ENCODE data around the gene FSTL5.
"Not testable (repeated sequence)": the region's sequence is repeated elsewhere in the genome, so short reads cannot be mapped to it uniquely, and the experiment has no call there.

Gene FSTL5

DNA sequence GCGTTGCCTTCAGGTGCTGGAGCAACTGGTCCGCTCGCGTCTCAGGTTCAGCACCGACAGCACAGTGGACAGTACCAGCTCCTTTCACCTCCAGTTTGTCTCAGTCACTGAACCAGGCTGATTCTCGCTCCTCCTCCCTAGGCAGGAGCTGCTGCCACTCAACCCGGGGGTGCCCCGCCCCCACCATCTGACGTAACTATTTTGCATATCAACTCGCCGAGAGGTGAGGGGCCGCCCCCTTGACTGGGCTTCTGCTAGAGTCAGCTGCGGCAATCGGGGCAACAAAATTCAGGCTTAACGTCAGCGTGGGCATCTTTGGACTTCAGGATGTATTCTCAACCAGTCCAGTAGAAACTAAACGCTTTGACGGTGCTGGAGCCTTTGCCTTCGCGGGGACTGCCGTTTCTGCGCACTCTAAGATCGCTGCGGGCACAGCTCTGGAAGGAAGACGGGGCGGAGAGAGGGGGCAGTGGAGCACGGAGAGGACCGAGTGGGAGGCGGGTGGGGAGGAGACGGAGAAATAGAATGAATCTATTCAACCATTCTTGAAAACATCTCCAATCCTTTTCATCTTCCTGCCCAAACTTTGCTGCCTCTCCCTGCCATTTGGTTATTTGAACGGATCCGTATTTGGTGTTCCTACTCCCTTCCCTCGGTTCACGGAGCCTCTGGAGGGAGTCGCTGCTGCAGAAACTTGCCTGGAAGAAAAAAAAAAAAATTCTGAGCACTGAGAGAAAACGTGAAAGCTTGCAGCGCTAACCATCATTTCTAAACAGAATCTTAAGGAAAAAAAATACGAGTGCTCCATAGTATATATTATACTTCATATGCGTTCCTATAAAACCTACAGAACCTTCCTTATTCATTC, at the start of gene FSTL5:
FSTL5 (minus strand) TSS at position 109 of the 868 bp plus-strand sequence. CDS start 52,604 bp downstream, outside the sequence.
- DNase-seq (ENCODE audit: low spot score), result no peak

DNA sequence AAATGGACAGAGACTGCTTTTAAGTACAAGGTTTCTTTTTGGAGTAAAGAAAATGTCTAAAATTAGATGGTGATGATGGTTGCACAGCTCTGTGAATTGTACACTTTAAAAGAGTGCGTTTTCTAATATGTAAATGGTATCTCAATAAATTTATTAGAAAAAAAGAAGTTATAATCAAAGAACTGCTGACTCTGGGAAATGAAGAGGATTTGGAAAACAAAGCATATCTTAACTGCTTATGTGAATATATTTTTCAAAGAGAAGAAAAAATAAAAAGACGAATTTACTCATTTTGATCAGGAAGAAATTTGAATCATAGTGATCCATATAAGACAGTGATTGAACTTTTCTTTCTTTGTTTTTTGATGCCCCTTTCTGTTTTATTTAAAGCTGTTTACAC, 45.9 kb upstream of the FSTL5 start:
- no peak for DNase-seq (ENCODE audit: low spot score)

DNA sequence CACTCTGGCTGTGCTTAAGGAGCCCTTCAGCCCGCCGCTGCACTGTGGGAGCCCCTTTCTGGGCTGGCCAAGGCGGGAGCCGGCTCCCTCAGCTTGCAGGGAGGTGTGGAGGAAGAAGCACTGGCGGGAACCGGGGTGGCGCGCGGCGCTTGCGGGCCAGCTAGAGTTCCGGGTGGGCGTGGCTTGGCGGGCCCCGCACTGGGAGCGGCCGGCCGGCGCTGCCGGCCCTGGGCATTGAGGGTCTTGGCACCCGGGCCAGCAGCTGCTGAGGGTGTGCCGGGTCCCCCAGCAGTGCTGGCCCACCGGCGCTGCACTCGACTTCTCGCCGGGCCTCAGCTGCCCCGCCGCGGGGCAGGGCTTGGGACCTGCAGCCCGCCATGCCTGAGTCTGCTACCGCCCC, 39.7 kb upstream of the FSTL5 start:
- DNase-seq (ENCODE audit: low spot score), result not testable (repeated sequence)

DNA sequence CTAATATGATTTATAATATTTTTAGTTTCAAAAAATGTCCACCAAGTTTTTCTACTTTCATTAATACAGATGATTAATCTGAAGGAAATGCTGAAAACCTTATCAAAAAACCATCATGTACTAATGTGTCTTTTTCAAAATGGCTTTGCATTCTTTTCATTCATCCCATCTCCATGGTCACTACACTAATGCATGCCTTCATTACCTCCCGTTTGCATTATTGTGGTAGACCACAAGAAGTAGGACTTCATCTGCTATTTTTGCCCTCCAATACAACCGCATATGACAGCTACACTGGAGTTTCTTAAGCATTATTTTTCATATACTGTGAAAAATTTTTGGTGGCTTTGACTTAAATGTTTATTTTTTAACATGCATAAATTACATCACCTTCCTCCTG, 37.9 kb upstream of the FSTL5 start:
- DNase-seq (ENCODE audit: low spot score), result no peak

DNA sequence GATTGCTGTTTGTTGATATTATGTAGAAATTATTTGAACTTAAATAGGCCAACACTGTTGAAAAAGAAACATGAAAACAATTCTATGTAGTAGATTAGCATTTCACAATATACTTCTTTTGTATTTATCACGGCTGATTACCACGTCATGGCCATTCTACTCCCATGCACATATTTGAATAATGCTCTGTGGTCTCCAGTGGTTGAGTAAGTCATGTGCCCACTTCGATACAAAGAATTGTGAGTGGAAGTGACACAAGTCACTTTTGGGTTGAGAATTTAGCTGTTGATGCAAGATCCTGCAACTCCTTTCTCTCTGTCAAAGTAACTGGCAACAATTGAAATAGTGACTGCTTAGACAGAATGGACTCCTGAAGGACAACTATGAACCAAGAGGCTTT, 6.7 kb upstream of the FSTL5 start:
- DNase-seq (ENCODE audit: low spot score), result no peak

DNA sequence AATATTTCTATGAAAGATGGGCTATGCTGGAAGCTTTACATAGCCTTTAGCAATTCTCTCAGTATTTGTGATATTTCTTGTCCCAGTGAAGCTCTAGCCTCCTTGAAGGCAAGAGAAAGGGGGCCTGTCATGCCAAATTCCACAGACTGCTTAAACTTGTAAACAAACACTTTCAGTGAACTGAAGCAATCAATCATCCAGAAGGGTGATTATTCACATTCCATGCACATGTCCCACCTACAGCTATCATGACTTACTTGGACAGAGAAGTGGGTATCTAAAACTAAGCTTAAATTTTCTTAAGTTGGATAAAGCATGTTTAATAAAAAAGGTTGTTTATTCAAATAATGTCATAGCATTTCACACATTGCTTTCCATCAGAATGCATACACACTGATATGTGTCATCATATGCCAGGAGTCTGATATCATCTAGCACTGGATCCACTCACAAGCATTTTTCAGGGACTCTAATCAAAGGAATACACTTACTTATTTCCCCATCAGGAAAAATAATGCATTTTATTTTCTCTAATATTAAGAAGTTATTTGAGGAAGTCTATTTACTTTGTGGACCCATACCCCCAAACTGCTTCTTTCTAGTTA, 1.2 kb upstream of the FSTL5 start:
- DNase-seq (ENCODE audit: low spot score), result no peak

DNA sequence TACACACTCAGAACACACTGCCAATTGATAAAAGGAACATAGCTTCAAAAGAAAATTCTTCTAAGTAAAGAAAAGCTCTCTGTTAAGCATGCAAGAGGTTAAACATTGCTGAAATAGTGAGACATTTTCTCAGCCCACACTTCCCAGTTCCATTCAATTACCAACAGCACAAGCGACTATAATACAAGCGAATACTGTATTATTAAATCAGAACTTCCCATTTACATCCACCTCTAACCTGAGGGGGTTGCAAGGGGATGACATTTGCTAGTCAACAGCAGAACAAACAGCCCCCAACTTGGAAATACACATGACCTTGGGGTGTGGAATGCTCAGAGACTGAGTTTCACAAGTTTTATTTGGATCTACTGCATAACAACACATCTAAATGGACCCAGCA, 1.1 kb downstream of the FSTL5 start:
- no peak for DNase-seq (ENCODE audit: low spot score)

DNA sequence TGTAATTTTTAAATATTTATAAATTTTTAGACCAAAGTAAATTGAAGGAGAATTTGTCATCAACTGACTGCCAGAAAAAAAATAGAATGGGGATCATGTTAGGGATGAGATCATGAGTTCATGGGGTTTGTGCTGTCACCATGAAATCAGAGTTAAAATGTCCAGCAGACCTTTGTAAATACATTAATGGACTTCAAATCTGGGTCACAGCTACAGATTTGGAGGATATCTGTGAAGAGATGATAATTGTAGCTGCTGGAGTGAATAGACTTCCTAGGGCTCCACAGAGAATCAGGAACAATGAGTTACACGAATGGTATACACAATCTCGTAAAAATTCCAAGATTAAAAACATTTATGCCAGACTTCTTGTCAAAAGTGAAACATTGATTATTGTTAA, 6.6 kb downstream of the FSTL5 start:
- no peak for DNase-seq (ENCODE audit: low spot score)

DNA sequence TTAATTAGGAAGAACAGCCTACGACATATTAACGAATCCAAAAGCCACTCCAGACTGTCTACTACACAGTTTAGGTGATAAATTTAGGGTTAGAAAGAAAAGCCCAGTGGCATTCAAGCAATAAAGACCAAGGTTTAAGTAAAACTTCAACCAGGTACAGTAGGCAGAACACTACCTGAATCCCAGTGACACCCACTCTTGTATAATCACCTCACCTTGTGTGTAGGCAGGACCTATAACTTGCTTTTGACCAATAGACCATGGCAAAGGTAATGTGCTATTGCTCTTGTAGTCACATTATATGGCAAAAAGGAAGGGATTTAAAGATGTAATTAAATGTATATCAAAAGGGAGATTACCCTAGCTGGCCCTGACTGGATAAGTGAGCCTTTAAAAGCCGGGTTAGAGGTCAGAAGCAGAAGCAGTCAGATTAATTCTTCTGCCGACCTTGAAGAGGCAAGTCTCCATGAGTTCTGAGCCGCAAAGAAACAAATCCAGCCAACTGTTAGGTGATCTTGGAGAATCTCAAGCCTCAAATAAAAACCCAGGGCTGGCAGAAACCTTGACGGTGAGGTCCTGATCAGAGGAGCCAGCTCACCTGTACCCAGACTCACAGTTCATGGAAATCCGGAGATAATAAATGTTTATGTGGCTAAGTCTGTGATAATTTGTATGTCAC, 8.8 kb downstream of the FSTL5 start:
- DNase-seq (ENCODE audit: low spot score), result no peak

DNA sequence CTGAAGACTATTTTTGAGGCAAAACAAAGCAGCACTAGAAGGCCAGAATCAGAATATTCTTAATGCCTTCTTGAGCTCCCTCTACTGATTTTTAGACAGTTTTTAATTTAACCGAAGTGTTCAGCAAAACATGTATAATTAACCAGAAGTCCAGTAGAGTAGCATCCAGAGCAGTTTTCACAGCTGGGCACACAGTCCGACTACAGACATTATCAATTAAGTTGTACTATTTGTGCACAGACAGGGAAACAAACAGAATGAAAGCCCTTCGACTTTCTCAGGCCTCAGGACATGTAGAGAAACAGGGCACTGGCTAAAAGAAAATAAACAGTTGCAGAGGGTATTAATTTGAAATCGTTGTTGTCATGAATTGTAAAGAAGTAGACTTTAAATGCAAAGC, 11.9 kb downstream of the FSTL5 start:
- DNase-seq (ENCODE audit: low spot score), result no peak

DNA sequence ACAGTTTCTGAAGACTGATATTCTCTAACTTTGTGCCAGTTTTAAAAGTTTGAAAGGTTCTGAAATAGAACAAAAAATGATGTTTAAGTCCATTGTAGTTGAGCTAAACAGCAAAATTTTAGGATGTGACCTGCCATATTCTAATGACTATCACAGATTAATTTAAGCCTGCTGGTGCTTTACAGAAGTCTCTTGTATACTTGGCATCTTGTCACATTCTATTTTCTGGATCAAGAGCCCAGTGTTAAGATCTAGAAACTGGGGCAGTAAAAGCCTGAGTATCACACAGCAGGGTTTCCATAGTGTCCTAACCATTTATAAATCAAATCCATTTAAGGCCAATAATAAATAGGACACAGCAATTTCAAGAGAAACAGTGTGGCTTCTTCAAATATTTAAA, 12.4 kb downstream of the FSTL5 start:
- DNase-seq (ENCODE audit: low spot score), result no peak

DNA sequence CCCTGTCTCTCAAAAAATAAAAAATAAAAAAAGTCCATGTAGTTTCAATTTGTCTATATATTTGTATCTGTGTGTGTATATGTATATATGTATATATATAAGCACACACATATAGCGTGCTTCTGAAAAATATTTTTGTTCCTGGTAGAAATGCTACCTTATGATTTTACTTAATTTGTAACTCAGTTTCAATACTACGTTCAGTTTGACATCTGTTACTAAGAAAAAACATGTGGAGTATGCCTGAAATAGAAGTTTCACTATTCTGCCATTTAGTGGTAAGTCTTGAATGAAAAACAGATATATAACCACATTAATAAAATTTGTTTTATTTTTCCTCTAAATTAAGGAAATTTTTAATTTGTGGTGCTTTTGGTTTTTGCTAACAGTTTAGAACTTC, 14.2 kb downstream of the FSTL5 start:
- DNase-seq (ENCODE audit: low spot score), result no peak

DNA sequence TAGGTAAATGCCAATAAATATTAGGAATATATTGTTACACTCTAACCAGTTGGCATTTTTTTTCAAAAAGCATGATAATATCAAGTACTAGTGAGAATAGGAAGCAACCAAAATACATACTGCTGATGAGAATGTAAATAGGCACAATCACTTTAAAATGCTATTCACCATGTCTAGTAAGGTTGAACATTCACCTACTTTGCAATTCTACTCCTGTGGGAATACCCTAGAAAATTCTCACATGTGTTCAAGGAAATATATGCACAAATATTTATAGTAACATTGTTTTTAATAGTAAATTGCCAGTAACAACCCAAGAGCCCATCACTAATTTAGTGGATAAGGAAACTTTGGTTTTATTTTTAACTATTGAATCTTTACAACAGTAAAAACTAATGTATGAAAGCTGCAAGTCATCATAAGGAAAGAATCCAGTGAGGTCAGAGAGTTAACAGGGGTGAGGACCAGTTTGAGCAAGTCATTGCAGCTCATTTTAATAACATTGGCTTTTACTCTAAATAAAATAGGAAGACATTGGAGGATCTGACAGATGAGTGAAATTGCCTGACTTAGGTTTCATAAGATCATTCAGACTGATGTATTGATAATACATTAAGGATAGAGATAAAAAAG, 23.6 kb downstream of the FSTL5 start:
- no peak for DNase-seq (ENCODE audit: low spot score)

DNA sequence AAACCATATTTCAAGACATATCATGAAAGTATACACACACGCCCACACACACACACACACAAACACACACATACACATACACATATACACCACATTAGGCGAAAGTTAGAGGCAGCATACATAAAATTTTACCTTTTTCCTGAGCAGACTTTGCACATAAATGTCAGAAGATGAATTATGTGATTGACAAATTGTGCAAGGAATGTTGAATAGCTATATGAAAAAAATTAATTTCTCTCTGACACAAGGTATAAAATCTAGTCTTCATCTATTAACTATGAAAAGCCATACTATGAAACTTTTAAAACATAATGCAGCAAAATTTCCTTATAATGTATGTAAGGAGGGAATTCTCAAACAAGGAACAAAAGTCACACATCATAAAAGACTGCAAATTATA, 24.4 kb downstream of the FSTL5 start:
- no peak for DNase-seq (ENCODE audit: low spot score)

DNA sequence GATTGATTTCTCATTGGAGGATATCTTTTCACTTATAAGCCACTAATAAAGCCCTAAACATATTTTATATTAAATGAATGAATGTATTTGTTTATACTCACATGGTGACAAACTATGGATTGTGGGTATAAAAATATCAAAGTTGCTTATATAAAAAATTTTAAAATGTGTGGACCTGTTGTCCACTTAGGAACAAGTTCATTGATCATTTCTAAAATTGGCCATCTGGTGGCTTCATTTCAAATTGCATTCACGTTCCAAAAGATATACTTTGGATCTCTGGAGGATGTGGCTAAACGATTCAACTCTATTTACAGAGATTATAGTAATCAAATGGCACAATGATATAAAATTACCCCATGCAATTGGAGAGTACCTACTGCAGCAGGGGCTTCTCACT, 32.5 kb downstream of the FSTL5 start:
- DNase-seq (ENCODE audit: low spot score), result no peak

DNA sequence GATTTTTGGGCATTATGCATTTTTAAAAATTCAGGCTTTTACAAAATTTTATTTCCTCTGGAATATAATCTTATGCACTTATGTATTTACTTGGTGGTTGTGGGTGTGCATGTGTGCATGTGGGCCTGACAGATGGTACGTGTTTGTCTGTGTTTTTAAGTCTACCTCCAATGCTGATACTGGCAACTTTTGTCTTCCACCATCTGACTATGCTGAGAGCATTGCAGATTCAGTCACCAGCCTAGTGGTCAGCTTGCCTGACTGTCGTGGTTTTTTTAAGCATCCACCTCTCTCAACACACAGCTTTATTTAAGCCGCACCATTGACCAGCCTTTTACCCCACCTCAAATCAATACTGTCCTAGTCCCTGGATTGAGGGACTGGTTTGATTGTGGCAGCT, 37.1 kb downstream of the FSTL5 start:
- no peak for DNase-seq (ENCODE audit: low spot score)

DNA sequence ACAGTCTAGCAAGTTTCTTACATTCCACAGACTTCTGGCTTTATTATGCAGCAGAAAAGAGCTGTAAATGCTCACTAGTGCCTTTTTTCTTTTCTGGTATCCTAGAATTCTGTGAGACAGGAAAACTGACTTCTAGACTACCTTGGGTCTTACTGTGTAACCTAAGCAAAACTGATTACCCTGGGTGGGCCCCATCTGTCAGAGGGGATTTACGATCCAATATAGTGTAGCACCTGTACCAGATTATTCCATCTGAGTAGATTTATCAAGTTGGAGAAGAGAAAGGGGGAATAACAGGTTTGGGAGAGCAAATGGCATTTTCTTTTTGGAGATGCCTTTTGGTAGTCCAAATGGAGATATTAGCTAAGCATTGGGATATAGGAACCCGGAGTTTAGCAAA, 46.7 kb downstream of the FSTL5 start:
- no peak for DNase-seq (ENCODE audit: low spot score)

DNA sequence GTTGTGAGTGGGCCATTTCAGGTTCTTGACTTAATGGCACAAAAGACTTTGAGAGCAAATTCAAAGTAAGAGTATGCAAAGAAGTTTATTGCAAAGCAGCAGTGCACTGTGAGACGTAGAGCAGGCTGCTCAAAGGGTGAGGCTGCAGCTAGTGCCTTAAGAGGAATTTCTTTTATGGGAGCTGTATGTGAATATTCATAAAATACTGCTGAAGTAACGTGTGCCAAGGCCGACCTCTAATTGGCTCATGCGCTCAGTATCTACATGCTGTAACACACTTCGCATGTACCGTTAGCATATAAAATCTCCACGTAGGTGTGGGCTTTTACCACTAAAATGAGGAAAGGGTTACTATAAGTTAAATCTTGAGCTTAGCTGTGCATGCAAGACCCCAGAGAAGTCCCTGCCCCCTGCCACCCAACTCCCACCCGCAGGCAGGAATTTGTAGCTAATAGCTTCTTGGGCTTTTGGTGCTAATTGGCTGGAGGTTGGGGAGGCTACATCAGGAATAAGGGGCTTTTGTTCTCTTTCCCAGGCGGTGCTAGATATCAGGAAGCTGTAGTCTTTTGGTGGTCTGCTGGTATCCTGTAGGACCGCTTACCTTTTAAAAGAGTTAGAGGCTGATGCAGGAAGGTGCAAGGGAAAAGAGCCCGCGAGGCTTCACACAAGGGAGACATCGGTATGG, 47.6 kb downstream of the FSTL5 start:
- no peak for DNase-seq (ENCODE audit: low spot score)

DNA sequence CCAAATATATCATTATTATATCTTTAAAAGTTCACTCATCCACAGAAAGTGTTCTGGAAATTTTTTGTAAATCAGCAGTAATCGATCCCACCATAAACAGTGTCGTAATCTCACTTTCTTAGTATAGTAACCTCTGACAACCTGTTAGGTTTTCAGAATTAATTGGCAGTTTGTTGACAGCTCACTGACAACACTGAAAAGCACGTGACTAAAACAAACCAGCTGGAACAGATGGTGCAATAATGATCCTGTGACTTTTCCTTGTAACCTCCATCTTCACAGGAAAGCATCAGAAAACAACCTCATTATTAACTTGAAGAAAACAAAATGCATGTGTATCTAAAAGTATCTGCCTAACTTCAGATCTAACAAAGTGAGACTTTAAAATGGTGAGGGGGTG, 48.5 kb downstream of the FSTL5 start:
- DNase-seq (ENCODE audit: low spot score), result no peak

DNA sequence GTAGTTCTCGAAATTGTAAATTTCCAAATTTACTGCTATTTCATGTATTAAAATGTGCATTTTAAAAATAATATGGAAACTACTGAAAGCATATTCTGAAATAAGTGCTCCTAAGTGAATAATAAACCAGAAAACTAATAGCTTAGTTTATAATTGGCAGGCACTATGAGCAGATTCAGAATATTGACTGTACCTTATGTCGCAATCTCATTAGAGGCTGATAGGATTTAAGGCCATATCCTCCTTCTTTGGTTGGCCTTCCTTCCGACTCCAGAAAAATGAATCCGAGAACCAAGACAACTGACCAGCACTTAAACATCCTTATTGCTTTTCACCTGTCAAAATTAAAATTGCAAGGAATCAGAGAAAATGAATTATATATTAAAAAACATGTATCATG, 52.7 kb downstream of the FSTL5 start:
- no peak for DNase-seq (ENCODE audit: low spot score)

DNA sequence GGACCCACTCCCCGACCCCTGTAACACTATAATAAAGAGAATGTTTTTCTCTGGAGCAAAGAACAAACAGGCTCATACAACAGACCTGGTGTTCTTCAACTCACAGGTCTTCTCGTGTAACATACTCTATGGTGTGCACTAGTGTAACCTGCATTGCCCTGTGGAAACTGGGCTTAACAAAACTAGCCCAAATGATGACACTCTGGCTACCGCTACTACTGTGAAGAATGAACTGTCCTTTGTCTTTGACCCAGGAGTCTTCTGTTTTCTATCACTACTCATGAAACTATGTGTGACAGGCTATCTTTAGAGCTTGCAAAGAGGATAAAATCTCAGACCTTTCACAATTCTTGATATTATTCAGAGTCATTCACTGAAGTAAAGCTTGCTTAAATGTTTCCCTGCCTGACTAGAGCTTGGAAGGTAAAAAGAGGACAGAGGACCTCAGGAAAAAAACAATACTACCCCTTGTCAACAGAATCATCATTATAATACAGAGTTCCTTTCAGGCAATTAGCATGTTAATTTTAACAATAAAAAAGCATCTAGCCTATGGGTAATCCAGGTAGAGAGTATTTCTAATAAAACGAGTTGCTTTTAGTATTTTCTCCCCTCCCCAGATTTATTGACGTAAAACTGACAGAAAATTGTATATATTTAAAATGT, 59.2 kb downstream of the FSTL5 start:
- DNase-seq (ENCODE audit: low spot score), result no peak

DNA sequence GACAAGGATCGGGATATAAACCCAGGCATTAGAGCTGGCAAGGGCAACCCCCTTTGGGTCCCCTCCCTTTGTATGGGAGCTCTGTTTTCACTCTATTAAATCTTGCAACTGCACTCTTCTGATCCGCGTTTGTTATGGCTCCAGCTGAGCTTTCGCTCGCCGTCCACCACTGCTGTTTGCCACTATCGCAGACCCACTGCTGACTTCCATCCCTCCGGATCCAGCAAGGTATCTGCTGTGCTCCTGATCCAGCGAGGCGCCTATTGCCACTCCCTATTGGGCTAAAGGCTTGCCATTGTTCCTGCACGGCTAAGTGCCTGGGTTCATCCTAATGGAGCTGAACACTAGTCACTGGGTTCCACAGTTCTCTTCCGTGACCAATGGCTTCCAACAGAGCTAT, 59.9 kb downstream of the FSTL5 start:
- not testable (repeated sequence) for DNase-seq (ENCODE audit: low spot score)

Measured in CD4-positive, alpha-beta T cell treated with Interleukin-2 at 100 ng/mL for 4 hours (primary cell).